Measurements from ENCODE around the gene ATCAY.

GRCh38 chr19:3833578-3834348 lies 46.7 kb upstream of the ATCAY start:
- TF ChIP-seq CTCF (IDR thresholded peaks at IDR 0.05 in 4 of 5, conservative IDR thresholded peaks at IDR 0.05 in 1 of 5) (no peak), POLR2A (IDR thresholded peaks at IDR 0.05) (no peak)

Data from gastrocnemius medialis (tissue), 4 donors.